CD4-positive, alpha-beta memory T cell (primary cell): Measurements from ENCODE around the gene HOXC9. TPM values are rescaled to one million over a fixed set of nuclear protein-coding genes. Genes with fewer than 3 reads are reported as not detected.

Experiments
- CTCF ChIA-PET: fragments of 350-600 bp; sonication (Branson Sonifier 250); formaldehyde crosslinking; loops from one replicate; lab custom pipeline; 2021; ENCODE audit warnings: inconsistent platforms; ENCODE audit not compliant: partially characterized antibody; lab: Charles Lee
- POLR2A ChIA-PET: fragments of 350-600 bp; sonication (Branson Sonifier 250); formaldehyde crosslinking; loops from one replicate; lab custom pipeline; 2021; ENCODE audit not compliant: partially characterized antibody; lab: Charles Lee
- DNase-seq, 5 donors: peaks; one replicate each; pipeline versions ENCODE4 v3.0.0 to v3.0.0-alpha.2; 2020 to 2022; ENCODE audit warnings: mixed read lengths in 1 of 5
- H3K27ac ChIP-seq: one replicate; pipeline ENCODE4 v1.7.0; 2013; ENCODE audit warnings: low read depth, low read length
- H3K27me3 ChIP-seq: 2 replicates; pipeline ENCODE4 v1.7.0; 2013; ENCODE audit warnings: mild to moderate bottlenecking, low read length, moderate library complexity; ENCODE audit not compliant: insufficient read depth
- H3K36me3 ChIP-seq: 2 replicates; pipeline ENCODE4 v1.7.0; 2013; ENCODE audit warnings: mild to moderate bottlenecking, low read length, moderate library complexity; ENCODE audit not compliant: insufficient read depth
- H3K4me1 ChIP-seq: 2 replicates; pipeline ENCODE4 v1.7.0; 2013; ENCODE audit warnings: mild to moderate bottlenecking, low read length, moderate library complexity; ENCODE audit not compliant: insufficient read depth
- H3K4me3 ChIP-seq, 2 donors: one replicate each; pipeline ENCODE4 v1.7.0; 2013; ENCODE audit warnings: low read length in 2 of 2, mild to moderate bottlenecking in 1 of 2
- H3K9me3 ChIP-seq, 2 donors: one replicate each; pipeline ENCODE4 v1.7.0; 2013; ENCODE audit warnings: low read length in 2 of 2, control low read depth in 1 of 2; ENCODE audit not compliant: control insufficient read depth in 1 of 2
- H3K27ac Mint-ChIP-seq, 7 donors: one replicate each; pipeline ENCODE4 v1.8.0; 2020 to 2021; ENCODE audit warnings: mixed read lengths in 7 of 7, mild to moderate bottlenecking in 6 of 7, inconsistent platforms in 3 of 7, moderate library complexity in 3 of 7
- H3K27me3 Mint-ChIP-seq, 2 donors: one replicate each; pipeline ENCODE4 v1.8.0; 2020 to 2021; ENCODE audit warnings: mixed read lengths in 2 of 2
- H3K36me3 Mint-ChIP-seq, 2 donors: one replicate each; pipeline ENCODE4 v1.8.0; 2020 to 2021; ENCODE audit warnings: mixed read lengths in 2 of 2, inconsistent platforms in 1 of 2, mild to moderate bottlenecking in 1 of 2
- H3K4me1 Mint-ChIP-seq, 4 donors: one replicate each; pipeline ENCODE4 v1.8.0; 2020 to 2021; ENCODE audit warnings: mixed read lengths in 4 of 4, mild to moderate bottlenecking in 1 of 4
- H3K4me3 Mint-ChIP-seq, 8 donors: one replicate each; pipeline ENCODE4 v1.8.0; 2020 to 2021; ENCODE audit warnings: mixed read lengths in 8 of 8, mild to moderate bottlenecking in 7 of 8, moderate library complexity in 6 of 8, inconsistent platforms in 3 of 8
- H3K9me3 Mint-ChIP-seq, 8 donors: one replicate each; pipeline ENCODE4 v1.8.0; 2020 to 2021; ENCODE audit warnings: mixed read lengths in 8 of 8, mild to moderate bottlenecking in 5 of 8, inconsistent platforms in 3 of 8, moderate library complexity in 1 of 8
- intact Hi-C: fragments of 100-400 bp; cut with micrococcal nuclease; formaldehyde crosslinking; loops from one replicate; pipeline ENCODE4 v1.15.1; 2023
- polyA plus RNA-seq, 2 donors: library from polyadenylated mRNA; unstranded; fragments of 300-500 nt; fragmentation: Illumina TruSeq; gene quantifications; one replicate each; pipeline ENCODE4 v1.2.3, GENCODE V29; 2021
- total RNA-seq, 2 experiments: library from RNA; stranded (reverse); gene quantifications; one replicate each; pipeline ENCODE4 v1.2.3, GENCODE V29; 2021

The HOXC9 gene
- total and polyA plus RNA-seq, 4 experiments from 2014 or later, result not detected

- Mint-ChIP-seq H3K9me3 (peaks cover 0 to 4% (median 0%) of the 10 kb centered on the region in 8 donors), H3K36me3 (no peaks in the 10 kb centered on the region), H3K27me3 (peaks cover 59 to 75% of the 10 kb centered on the region in 2 donors), H3K4me3 (no peak overlapping the region), H3K4me1 (peaks cover 6 to 8% (median 7%) of the 10 kb centered on the region in 4 donors), H3K27ac (peak overlapping the region in 1 of 7 donors; percentile 35)
- intact Hi-C loops, result no loop called here
- no peak for DNase-seq
- no peaks in the 10 kb centered on the region for H3K36me3 ChIP-seq
- H3K9me3 ChIP-seq, result no peaks in the 10 kb centered on the region
- no peak overlapping the region for H3K27ac ChIP-seq
- CTCF ChIA-PET, result interaction anchor here (1.0 kb wide), 1 partner anchor 10 kb away, joined by 3 read pairs; the partner anchor contains the start of gene HOXC5
- H3K4me1 ChIP-seq, result peaks cover 4% of the 10 kb centered on the region
- H3K4me3 ChIP-seq, result no peak overlapping the region
- POLR2A ChIA-PET, result no interaction called here
- peaks cover 67% of the 10 kb centered on the region for H3K27me3 ChIP-seq
These were observed 43.3 kb downstream of the HOXC9 start for GRCh38 chr12:54042970-54043853.

- Mint-ChIP-seq H3K4me3 (no peak overlapping the region), H3K36me3 (no peaks in the 10 kb centered on the region), H3K9me3 (peaks cover 0 to 7% (median 0%) of the 10 kb centered on the region in 8 donors), H3K4me1 (peaks cover 7 to 11% (median 8%) of the 10 kb centered on the region in 4 donors), H3K27me3 (peaks cover 60 to 75% of the 10 kb centered on the region in 2 donors), H3K27ac (no peak overlapping the region)
- H3K27me3 ChIP-seq, result peaks cover 80% of the 10 kb centered on the region
- POLR2A ChIA-PET, result no interaction called here
- no peak overlapping the region for H3K27ac ChIP-seq
- H3K4me1 ChIP-seq, result peaks cover 4% of the 10 kb centered on the region
- no peak for DNase-seq
- no peak overlapping the region for H3K4me3 ChIP-seq
- CTCF ChIA-PET, result no interaction called here
- intact Hi-C loops, result no loop called here
- no peaks in the 10 kb centered on the region for H3K36me3 ChIP-seq
- no peaks in the 10 kb centered on the region for H3K9me3 ChIP-seq
These were observed 44.6 kb downstream of the HOXC9 start for GRCh38 chr12:54044425-54045103.

GRCh38 chr12:54045401-54045800 lies 45.4 kb downstream of the HOXC9 start:
- no peaks in the 10 kb centered on the region for H3K9me3 ChIP-seq
- no peaks in the 10 kb centered on the region for H3K36me3 ChIP-seq
- intact Hi-C loops, result no loop called here
- CTCF ChIA-PET, result no interaction called here
- H3K27ac ChIP-seq, result no peak overlapping the region
- H3K4me3 ChIP-seq, result no peak overlapping the region
- Mint-ChIP-seq H3K4me3 (no peak overlapping the region), H3K27ac (no peak overlapping the region), H3K27me3 (peaks cover 63 to 77% of the 10 kb centered on the region in 2 donors), H3K36me3 (no peaks in the 10 kb centered on the region), H3K4me1 (peaks cover 10 to 19% (median 13%) of the 10 kb centered on the region in 4 donors), H3K9me3 (peaks cover 0 to 7% (median 0%) of the 10 kb centered on the region in 8 donors)
- DNase-seq, result no peak
- peaks cover 12% of the 10 kb centered on the region for H3K4me1 ChIP-seq
- POLR2A ChIA-PET, result no interaction called here
- peaks cover 83% of the 10 kb centered on the region for H3K27me3 ChIP-seq

DNA sequence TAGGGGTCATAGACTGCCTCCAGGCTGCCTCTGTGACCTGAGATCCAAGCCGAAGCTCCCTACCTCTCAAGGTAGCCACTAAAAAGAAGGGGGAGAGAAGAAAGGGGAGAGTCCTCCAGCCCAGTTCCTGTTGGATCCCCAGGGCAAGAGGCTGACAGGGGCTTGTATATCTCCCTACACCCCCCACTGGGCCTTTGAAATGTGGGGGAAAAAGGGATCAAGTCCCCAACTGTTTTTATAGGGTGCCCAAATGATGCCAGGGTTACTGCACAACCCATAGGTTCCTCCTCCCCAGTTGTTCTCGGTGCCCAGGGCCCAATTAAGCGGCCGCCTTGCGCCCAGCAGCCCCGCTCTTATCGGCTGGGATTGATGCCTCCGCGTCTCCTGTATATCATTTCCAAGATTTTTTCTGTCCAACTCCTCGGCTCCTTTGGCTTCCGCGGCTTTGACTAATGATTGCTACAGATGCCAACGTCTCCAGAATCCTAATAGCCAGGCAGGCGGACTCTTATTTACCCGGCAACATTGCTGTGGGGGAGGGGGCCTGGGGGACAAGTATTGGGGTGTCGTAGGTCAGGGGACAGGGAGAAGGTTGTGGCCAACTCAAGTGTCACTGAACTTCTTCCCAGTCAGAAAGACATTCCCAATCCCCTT lies 46.0 kb downstream of the HOXC9 start:
- no peak overlapping the region for H3K27ac ChIP-seq
- peaks cover 85% of the 10 kb centered on the region for H3K27me3 ChIP-seq
- intact Hi-C loops, result no loop called here
- ChIA-PET CTCF (no interaction called here), POLR2A (no interaction called here)
- Mint-ChIP-seq H3K4me1 (peaks cover 10 to 23% (median 14%) of the 10 kb centered on the region in 4 donors), H3K27me3 (peaks cover 65 to 79% of the 10 kb centered on the region in 2 donors), H3K27ac (no peak overlapping the region), H3K36me3 (no peaks in the 10 kb centered on the region), H3K9me3 (peaks cover 0 to 7% (median 0%) of the 10 kb centered on the region in 8 donors), H3K4me3 (no peak overlapping the region)
- H3K4me1 ChIP-seq, result peaks cover 14% of the 10 kb centered on the region
- H3K36me3 ChIP-seq, result no peaks in the 10 kb centered on the region
- DNase-seq, result no peak
- H3K4me3 ChIP-seq, result no peak overlapping the region
- no peaks in the 10 kb centered on the region for H3K9me3 ChIP-seq

DNA sequence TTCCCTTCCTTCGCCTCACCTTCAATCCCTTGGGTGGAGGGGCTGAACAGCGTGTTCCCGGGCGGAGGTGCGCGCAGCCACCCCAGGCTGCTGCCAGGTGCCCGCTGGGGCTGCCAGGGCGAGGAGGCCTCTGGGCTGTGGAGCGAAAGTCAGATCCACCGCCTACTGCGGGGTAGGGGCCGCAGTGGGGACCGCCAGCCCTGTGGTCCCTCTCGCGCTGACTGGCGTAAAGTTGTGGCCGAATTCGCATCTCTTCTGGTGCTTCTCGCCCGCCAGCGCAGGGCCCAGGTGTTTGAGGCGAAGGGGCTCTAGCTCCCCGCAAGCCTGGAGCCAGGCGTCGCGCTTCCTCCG lies 46.8 kb downstream of the HOXC9 start:
- Histone ChIP-seq H3K27ac (no peak overlapping the region), H3K9me3 (no peaks in the 10 kb centered on the region), H3K36me3 (no peaks in the 10 kb centered on the region), H3K4me3 (no peak overlapping the region), H3K4me1 (peaks cover 18% of the 10 kb centered on the region), H3K27me3 (peaks cover 92% of the 10 kb centered on the region)
- CTCF ChIA-PET, result no interaction called here
- POLR2A ChIA-PET, result no interaction called here
- no peaks in the 10 kb centered on the region for H3K36me3 Mint-ChIP-seq
- H3K9me3 Mint-ChIP-seq, result peaks cover 0 to 7% (median 0%) of the 10 kb centered on the region in 8 donors
- H3K4me1 Mint-ChIP-seq, result peaks cover 10 to 25% (median 16%) of the 10 kb centered on the region in 4 donors
- peaks cover 64 to 81% of the 10 kb centered on the region in 2 donors for H3K27me3 Mint-ChIP-seq
- H3K27ac Mint-ChIP-seq, result no peak overlapping the region
- intact Hi-C loops, result no loop called here
- H3K4me3 Mint-ChIP-seq, result peak overlapping the region in 3 of 8 donors; percentile 40 to 75 (median 53)
- DNase-seq, result no peak

DNA sequence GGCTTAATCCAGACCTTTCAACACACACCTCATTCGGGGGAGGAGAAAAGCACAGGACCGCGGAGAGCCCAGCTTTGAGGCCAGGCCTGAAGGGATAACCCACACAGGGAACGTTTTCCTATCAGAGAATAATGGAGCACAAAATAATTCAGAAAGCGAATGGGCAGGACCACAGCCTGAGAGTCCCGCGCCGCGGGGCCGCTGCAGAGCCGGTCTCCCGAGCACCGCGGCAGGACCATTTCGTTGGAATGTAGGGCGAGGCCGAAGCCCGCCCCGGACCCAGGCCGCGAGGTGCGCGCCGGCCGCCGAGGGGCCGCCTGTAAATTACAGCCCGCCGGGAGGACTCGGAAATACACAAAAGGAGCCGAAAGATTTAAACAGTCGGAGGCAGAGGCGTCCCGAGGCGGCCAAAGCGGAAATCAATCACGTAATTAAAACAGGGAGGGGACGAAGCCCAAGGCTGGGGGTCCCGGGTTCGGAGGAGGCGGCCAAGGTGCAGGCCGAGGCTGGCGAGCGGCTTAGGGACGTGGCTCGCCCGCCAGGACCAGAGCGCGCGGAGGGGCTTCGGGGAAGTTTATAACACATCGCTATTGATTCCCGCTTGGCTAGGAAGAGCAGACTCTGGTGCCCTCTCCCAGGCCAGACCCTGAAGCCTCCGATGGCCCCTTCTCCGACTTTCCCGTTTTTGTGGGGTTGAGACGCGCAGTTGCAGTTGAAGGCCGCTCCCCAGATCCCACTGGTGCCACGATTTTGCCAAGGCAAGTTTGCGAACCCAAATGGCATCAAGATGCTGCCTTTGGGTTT lies 47.4 kb downstream of the HOXC9 start:
- no peak overlapping the region for H3K4me3 ChIP-seq
- H3K36me3 ChIP-seq, result no peaks in the 10 kb centered on the region
- ChIA-PET POLR2A (no interaction called here), CTCF (no interaction called here)
- Mint-ChIP-seq H3K27ac (no peak overlapping the region), H3K36me3 (no peaks in the 10 kb centered on the region), H3K4me3 (peak overlapping the region in 5 of 8 donors; percentile 52 to 75 (median 53)), H3K9me3 (peaks cover 0 to 7% (median 0%) of the 10 kb centered on the region in 8 donors), H3K4me1 (peaks cover 13 to 31% (median 19%) of the 10 kb centered on the region in 4 donors), H3K27me3 (peaks cover 67 to 84% of the 10 kb centered on the region in 2 donors)
- H3K9me3 ChIP-seq, result no peaks in the 10 kb centered on the region
- peaks cover 95% of the 10 kb centered on the region for H3K27me3 ChIP-seq
- no peak for DNase-seq
- peaks cover 24% of the 10 kb centered on the region for H3K4me1 ChIP-seq
- intact Hi-C loops, result no loop called here
- no peak overlapping the region for H3K27ac ChIP-seq
